Heart right ventricle (tissue), 16 donors: ENCODE measurements around the gene ATP13A3. TPM values are rescaled to one million over a fixed set of nuclear protein-coding genes. Genes with fewer than 3 reads are reported as not detected.

ENCODE experiments used
- ATAC-seq, 8 donors: fragments of 200-7000 bp; cut with Tn5 transposase; one replicate each; pipeline ENCODE4 v1.9.1; 2020; ENCODE audit warnings: mild to moderate bottlenecking in 8 of 8, moderate library complexity in 8 of 8, moderate number of reproducible peaks in 1 of 8
- DNase-seq, 2 donors: peaks; one replicate each; pipeline ENCODE4 v3.0.0-alpha.2; 2020
- H3K27ac ChIP-seq, 10 donors: fragments of 200-600 bp; sonication (generic) in 2 of 10; one replicate each; pipeline versions ENCODE4 v1.5.0 to v1.8.0; 2020 to 2022; ENCODE audit warnings: mild to moderate bottlenecking in 3 of 10
- H3K27me3 ChIP-seq, 7 donors: fragments of 200-600 bp; one replicate each; pipeline ENCODE4 v1.8.0; 2021 to 2022; ENCODE audit warnings: mild to moderate bottlenecking in 2 of 7
- H3K36me3 ChIP-seq, 9 donors: fragments of 200-600 bp; sonication (generic) in 1 of 9; one replicate each; pipeline versions ENCODE4 v1.5.0 to v1.8.0; 2020 to 2022; ENCODE audit warnings: mild to moderate bottlenecking in 2 of 9
- H3K4me1 ChIP-seq, 9 donors: fragments of 200-600 bp; sonication (generic) in 1 of 9; one replicate each; pipeline versions ENCODE4 v1.5.0 to v1.8.0; 2020 to 2022; ENCODE audit warnings: mild to moderate bottlenecking in 4 of 9
- H3K4me3 ChIP-seq, 10 donors: fragments of 200-600 bp; sonication (generic) in 2 of 10; one replicate each; pipeline versions ENCODE4 v1.5.0 to v1.8.0; 2020 to 2022; ENCODE audit warnings: mild to moderate bottlenecking in 7 of 10, moderate library complexity in 2 of 10
- H3K9me3 ChIP-seq, 11 donors: fragments of 200-600 bp in 10 of 11; sonication (generic) in 2 of 11; one replicate each; pipeline versions ENCODE4 v1.5.0 to v1.8.0; 2013 to 2022; ENCODE audit warnings: mild to moderate bottlenecking in 2 of 11, control low read depth in 1 of 11, moderate library complexity in 1 of 11
- WGBS, 2 donors: extraction: QIAGEN DNeasy Blood & Tissue Kit; methylation state at CpG; one replicate each; pipeline ENCODE4 v1.1.7; 2013; ENCODE audit warnings: inconsistent platforms in 1 of 2; 5-methylcytosine and 5-hydroxymethylcytosine counted together
- intact Hi-C, 10 donors: fragments of 100-400 bp; cut with DNase I; formaldehyde crosslinking; loops; one replicate each; pipeline versions ENCODE4 v1.11.1 to v1.14.2; 2022
- polyA plus RNA-seq, 2 donors: library from polyadenylated mRNA; stranded (reverse); fragments of 200-250 nt; gene quantifications; one replicate each; pipeline ENCODE4 v1.2.3, GENCODE V29; 2013
- total RNA-seq, 10 donors: library from RNA; stranded (reverse); fragmentation: NEBNext Ultra II Directional in 3 of 10; extraction: Animal tissue kit (Norgen Biotek cat#: 25700) in 3 of 10; gene quantifications; one replicate each; pipeline versions ENCODE4 v1.2.1 to v1.2.4, GENCODE V29; 2021 to 2023
- TF ChIP-seq, protein P1 (sequence below), 9 donors: fragments of 200-600 bp; sonication (generic) in 2 of 9; IDR thresholded peaks; one replicate each; pipeline versions ENCODE4 v1.5.0 to v1.8.0; 2021 to 2022; ENCODE audit warnings: antibody characterized with exemption in 9 of 9, mild to moderate bottlenecking in 5 of 9, moderate library complexity in 1 of 9
- donor health status: Arrhythmogenic right ventricular cardiomyopathy.
- donor health status: ischemic (EF 13 %, LVEDD 7.1; RV severe dilation, severe dysfunction).
- donor health status: healthy with polysubstance abuse.
- donor health status: DM: no; HTN: yes; CAD: no.
- donor health status: DM: no; HTN: no; CAD: no.
- donor health status: ischemic (EF 25% LVEDD 6.9; RV normal size, moderate dysfunction).
- donor health status: ischemic (EF 25% LVEDD 5.7; RV mildly dilated, moderate dysfunction).
- donor health status: healthy.
- donor health status: DM: yes; HTN: yes; CAD: no.
- donor health status: Ischemic cardiomyopathy.
- donor health status: ischemic (EF 35%, LVEDD 5.7; RV mildly dilated, moderate dysfunction).
- donor health status: nonischemic (EF 11% LVEDD 7.7; RV severe dilation, severe dysfunction).
- donor health status: DM: yes; HTN: yes; CAD: no.
- donor health status: PGD.
- donor health status: ischemic (EF 29% LVEDD 5.4; RV normal size, mild dysfunction).
- donor health status: nonischemic (EF 23%, LVEDD 6.1; RV moderate dilation, normal function).

ATP13A3 gene
- total and polyA plus RNA-seq, 12 donors, result 31.0 to 195 (median 87.8) TPM

DNA sequence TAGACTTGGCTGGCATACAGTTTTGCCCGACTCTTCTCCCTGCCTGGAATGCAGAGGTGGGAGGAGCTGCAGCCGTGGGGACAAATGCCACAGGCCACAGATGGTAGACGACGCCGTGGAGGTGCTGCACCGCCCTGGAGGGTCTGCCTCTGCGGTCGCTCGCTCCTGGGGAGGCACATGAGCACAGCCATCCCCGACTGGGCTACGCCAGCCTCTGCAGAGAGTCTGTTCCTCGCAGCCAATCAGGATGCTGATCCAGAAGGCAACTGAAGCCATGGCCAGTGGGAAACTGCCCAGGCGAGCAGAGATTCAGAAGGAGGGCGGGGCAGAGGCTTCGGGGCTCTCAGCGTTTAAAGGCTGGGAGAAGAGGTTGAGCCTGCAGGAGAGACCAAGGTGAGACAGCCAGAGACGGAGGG, 105.3 kb downstream of the ATP13A3 start:
- intact Hi-C loops, result no loop called here
- Histone ChIP-seq H3K9me3 (no peaks in the 10 kb centered on the region), H3K27ac (no peak overlapping the region), H3K27me3 (peaks cover 0 to 67% (median 22%) of the 10 kb centered on the region in 7 donors), H3K4me1 (no peaks in the 10 kb centered on the region), H3K36me3 (no peaks in the 10 kb centered on the region), H3K4me3 (no peak overlapping the region)
- no peak for ATAC-seq
- 49 to 54% methylated on average over 17 of the region's 17 CpGs for WGBS, 2 donors
- DNase-seq, result no peak
- TF ChIP-seq, protein P1, sequence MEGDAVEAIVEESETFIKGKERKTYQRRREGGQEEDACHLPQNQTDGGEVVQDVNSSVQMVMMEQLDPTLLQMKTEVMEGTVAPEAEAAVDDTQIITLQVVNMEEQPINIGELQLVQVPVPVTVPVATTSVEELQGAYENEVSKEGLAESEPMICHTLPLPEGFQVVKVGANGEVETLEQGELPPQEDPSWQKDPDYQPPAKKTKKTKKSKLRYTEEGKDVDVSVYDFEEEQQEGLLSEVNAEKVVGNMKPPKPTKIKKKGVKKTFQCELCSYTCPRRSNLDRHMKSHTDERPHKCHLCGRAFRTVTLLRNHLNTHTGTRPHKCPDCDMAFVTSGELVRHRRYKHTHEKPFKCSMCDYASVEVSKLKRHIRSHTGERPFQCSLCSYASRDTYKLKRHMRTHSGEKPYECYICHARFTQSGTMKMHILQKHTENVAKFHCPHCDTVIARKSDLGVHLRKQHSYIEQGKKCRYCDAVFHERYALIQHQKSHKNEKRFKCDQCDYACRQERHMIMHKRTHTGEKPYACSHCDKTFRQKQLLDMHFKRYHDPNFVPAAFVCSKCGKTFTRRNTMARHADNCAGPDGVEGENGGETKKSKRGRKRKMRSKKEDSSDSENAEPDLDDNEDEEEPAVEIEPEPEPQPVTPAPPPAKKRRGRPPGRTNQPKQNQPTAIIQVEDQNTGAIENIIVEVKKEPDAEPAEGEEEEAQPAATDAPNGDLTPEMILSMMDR (IDR thresholded peaks at IDR 0.05), result no peak

DNA sequence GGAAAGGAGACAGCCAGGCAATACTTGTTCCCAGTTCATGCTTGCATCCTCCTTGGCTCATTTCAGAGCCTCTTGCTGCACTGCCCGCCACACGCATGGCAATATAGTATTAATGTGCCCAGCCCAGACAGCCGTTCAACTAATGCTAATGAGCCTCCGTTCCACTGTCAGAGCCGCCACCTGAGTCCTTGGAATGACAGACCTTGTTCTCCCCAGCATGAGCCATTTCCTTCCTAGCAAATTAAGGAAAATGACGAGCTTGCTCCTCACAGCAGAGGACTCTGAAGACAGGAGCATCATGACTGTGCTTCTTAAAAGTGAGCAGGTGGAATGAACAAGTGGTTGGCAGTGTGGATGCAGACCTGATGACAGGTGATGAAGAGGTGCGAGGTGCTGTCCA, 106.5 kb downstream of the ATP13A3 start:
- peaks cover 0 to 3% (median 0%) of the 10 kb centered on the region in 9 donors for H3K4me1 ChIP-seq
- ATAC-seq, result no peak
- peaks cover 0 to 61% (median 22%) of the 10 kb centered on the region in 7 donors for H3K27me3 ChIP-seq
- no peaks in the 10 kb centered on the region for H3K9me3 ChIP-seq
- no peak overlapping the region for H3K4me3 ChIP-seq
- TF ChIP-seq, protein P1 (IDR thresholded peaks at IDR 0.05), result no peak
- intact Hi-C loops, result no loop called here
- WGBS, 2 donors, result 81 to 86% methylated on average over 7 of the region's 7 CpGs
- H3K27ac ChIP-seq, result no peak overlapping the region
- no peak for DNase-seq
- no peaks in the 10 kb centered on the region for H3K36me3 ChIP-seq

- 84 to 88% methylated on average over 9 of the region's 9 CpGs for WGBS, 2 donors
- no peak for DNase-seq
- ATAC-seq, result no peak
These were observed 107.2 kb downstream of the ATP13A3 start for GRCh38 chr3:194379651-194380050.

GRCh38 chr3:194379231-194379630, 107.6 kb downstream of the ATP13A3 start:
- 91 to 96% methylated on average over 6 of the region's 6 CpGs for WGBS, 2 donors
- DNase-seq (no peak), ATAC-seq (no peak)
- no peaks in the 10 kb centered on the region for H3K9me3 ChIP-seq
- TF ChIP-seq, protein P1 (IDR thresholded peaks at IDR 0.05), result no peak
- peaks cover 0 to 56% (median 14%) of the 10 kb centered on the region in 7 donors for H3K27me3 ChIP-seq
- H3K36me3 ChIP-seq, result no peaks in the 10 kb centered on the region
- peaks cover 0 to 3% (median 0%) of the 10 kb centered on the region in 9 donors for H3K4me1 ChIP-seq
- intact Hi-C loops, result no loop called here
- H3K27ac ChIP-seq, result no peak overlapping the region
- no peak overlapping the region for H3K4me3 ChIP-seq

More at GRCh38 chr3:194379651-194380050, 107.2 kb downstream of the ATP13A3 start:
- TF ChIP-seq, protein P1 (IDR thresholded peaks at IDR 0.05), result no peak
- Histone ChIP-seq H3K9me3 (no peaks in the 10 kb centered on the region), H3K4me3 (no peak overlapping the region), H3K4me1 (peaks cover 0 to 3% (median 0%) of the 10 kb centered on the region in 9 donors), H3K36me3 (no peaks in the 10 kb centered on the region), H3K27ac (no peak overlapping the region), H3K27me3 (peaks cover 0 to 60% (median 15%) of the 10 kb centered on the region in 7 donors)
- intact Hi-C loops, result no loop called here
